ENCODE data around the gene RAB11FIP4. TPM values are rescaled to one million over a fixed set of nuclear protein-coding genes. Genes with fewer than 3 reads are reported as not detected.

The RAB11FIP4 gene
- total and polyA plus RNA-seq, 3 donors from 2014 or later: 44.3 to 104 (median 90.2) TPM

DNA sequence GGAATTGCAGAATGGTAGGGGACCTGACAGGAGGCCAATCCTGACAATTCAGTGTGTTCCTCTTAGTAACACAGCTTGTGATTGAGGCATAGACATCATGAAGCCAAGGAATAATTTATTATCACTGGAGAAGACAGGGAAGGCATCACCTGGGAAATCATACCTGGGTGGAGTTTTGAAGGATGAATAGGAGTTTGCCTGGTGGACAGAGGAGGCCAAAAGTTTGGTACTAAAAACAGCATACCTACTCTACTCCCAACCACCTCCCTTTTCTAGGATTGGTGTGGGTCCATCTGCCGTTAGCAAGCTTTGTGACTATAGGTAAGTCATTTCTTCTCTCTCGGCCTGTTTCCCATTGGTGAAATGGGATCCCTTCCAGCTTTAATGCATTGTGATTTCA lies 88.0 kb downstream of the RAB11FIP4 start:
- Histone ChIP-seq H3K9me3 (no peaks in the 10 kb centered on the region), H3K27me3 (no peaks in the 10 kb centered on the region), H3K4me1 (no peaks in the 10 kb centered on the region), H3K36me3 (ENCODE audit: low read depth, missing control alignments) (no peaks in the 10 kb centered on the region), H3K4me3 (no peak overlapping the region), H3K27ac (no peak overlapping the region)
- DNase-seq: no peak
- TF ChIP-seq, protein P1, sequence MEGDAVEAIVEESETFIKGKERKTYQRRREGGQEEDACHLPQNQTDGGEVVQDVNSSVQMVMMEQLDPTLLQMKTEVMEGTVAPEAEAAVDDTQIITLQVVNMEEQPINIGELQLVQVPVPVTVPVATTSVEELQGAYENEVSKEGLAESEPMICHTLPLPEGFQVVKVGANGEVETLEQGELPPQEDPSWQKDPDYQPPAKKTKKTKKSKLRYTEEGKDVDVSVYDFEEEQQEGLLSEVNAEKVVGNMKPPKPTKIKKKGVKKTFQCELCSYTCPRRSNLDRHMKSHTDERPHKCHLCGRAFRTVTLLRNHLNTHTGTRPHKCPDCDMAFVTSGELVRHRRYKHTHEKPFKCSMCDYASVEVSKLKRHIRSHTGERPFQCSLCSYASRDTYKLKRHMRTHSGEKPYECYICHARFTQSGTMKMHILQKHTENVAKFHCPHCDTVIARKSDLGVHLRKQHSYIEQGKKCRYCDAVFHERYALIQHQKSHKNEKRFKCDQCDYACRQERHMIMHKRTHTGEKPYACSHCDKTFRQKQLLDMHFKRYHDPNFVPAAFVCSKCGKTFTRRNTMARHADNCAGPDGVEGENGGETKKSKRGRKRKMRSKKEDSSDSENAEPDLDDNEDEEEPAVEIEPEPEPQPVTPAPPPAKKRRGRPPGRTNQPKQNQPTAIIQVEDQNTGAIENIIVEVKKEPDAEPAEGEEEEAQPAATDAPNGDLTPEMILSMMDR (IDR thresholded peaks at IDR 0.05): no peak
- no peak for TF ChIP-seq POLR2A (IDR thresholded peaks at IDR 0.05)
- intact Hi-C loops (cut with DNase I; ENCODE audit: low total_unique reads): no loop called here
- 95 to 98% methylated on average over 2 of the region's 2 CpGs for WGBS, 2 donors

DNA sequence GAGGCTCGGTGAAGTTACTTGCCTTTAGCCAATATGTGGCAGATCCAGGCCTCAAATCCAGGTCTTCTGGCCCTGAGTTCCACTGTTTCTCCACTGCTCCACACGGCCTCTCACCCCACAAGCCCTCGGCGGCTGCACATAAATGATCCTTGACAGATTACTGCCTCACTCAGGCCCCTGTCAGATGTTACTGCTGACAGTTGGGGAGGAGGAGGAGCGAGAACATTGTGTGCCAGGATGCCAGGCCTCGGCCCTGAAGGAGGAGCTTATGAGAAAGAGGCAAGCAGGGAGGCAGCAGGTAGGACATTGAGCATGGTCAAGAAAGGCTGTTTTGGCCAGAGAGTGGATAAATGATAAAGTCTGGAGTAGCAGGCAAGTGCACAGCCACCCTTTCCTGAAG lies 88.6 kb downstream of the RAB11FIP4 start:
- Histone ChIP-seq H3K4me3 (no peak overlapping the region), H3K36me3 (ENCODE audit: low read depth, missing control alignments) (no peaks in the 10 kb centered on the region), H3K4me1 (no peaks in the 10 kb centered on the region), H3K27me3 (no peaks in the 10 kb centered on the region), H3K9me3 (no peaks in the 10 kb centered on the region), H3K27ac (no peak overlapping the region)
- 52 to 77% methylated on average over 6 of the region's 6 CpGs for WGBS, 2 donors
- intact Hi-C loops (cut with DNase I; ENCODE audit: low total_unique reads): no loop called here
- peak; percentile 30 for DNase-seq
- TF ChIP-seq POLR2A (IDR thresholded peaks at IDR 0.05): no peak
- TF ChIP-seq, protein P1 (IDR thresholded peaks at IDR 0.05): no peak

- TF ChIP-seq, protein P1 (IDR thresholded peaks at IDR 0.05): no peak
- no peak for TF ChIP-seq POLR2A (IDR thresholded peaks at IDR 0.05)
- Histone ChIP-seq H3K36me3 (ENCODE audit: low read depth, missing control alignments) (no peaks in the 10 kb centered on the region), H3K4me3 (no peak overlapping the region), H3K27ac (no peak overlapping the region), H3K27me3 (no peaks in the 10 kb centered on the region), H3K4me1 (no peaks in the 10 kb centered on the region), H3K9me3 (no peaks in the 10 kb centered on the region)
- DNase-seq: no peak
- intact Hi-C loops (cut with DNase I; ENCODE audit: low total_unique reads): no loop called here
- 77 to 79% methylated on average over 8 of the region's 8 CpGs for WGBS, 2 donors
Measured at GRCh38 chr17:31480904-31481782, 89.7 kb downstream of the RAB11FIP4 start.

DNA sequence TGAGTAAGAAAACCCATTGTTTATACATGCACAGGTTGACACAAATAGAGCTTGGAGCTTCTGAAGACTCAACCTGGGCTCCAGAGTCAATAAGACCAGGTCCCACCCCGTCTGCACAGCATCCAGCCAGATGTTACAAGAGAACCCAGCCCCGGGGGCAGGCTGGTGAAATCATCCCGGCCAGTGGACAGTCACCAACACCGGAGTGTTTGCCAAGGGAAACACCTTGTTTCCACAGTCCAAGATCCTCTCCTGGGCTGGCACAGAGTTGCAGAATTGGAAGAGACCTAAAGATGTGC lies 90.3 kb downstream of the RAB11FIP4 start:
- Histone ChIP-seq H3K27ac (no peak overlapping the region), H3K4me1 (no peaks in the 10 kb centered on the region), H3K27me3 (no peaks in the 10 kb centered on the region), H3K4me3 (no peak overlapping the region), H3K36me3 (ENCODE audit: low read depth, missing control alignments) (no peaks in the 10 kb centered on the region), H3K9me3 (no peaks in the 10 kb centered on the region)
- no peak for DNase-seq
- TF ChIP-seq POLR2A (IDR thresholded peaks at IDR 0.05): no peak
- TF ChIP-seq, protein P1 (IDR thresholded peaks at IDR 0.05): no peak
- intact Hi-C loops (cut with DNase I; ENCODE audit: low total_unique reads): no loop called here
- WGBS, 2 donors: 86 to 94% methylated on average over 4 of the region's 4 CpGs

- Histone ChIP-seq H3K9me3 (no peaks in the 10 kb centered on the region), H3K27ac (no peak overlapping the region), H3K4me3 (no peak overlapping the region), H3K4me1 (peaks cover 8% of the 10 kb centered on the region), H3K36me3 (ENCODE audit: low read depth, missing control alignments) (no peaks in the 10 kb centered on the region), H3K27me3 (no peaks in the 10 kb centered on the region)
- no peak for TF ChIP-seq POLR2A (IDR thresholded peaks at IDR 0.05)
- TF ChIP-seq, protein P1 (IDR thresholded peaks at IDR 0.05): no peak
- intact Hi-C loops (cut with DNase I; ENCODE audit: low total_unique reads): no loop called here
- DNase-seq: no peak
- WGBS, 2 donors: 90 to 96% methylated on average over 4 of the region's 4 CpGs
Measured at GRCh38 chr17:31484821-31485220, 93.3 kb downstream of the RAB11FIP4 start.
